ENCODE results near the gene FXR2.
A peak's percentile ranks its signal among the peaks of the same experiment; 100 is the strongest.

The FXR2 gene

DNA sequence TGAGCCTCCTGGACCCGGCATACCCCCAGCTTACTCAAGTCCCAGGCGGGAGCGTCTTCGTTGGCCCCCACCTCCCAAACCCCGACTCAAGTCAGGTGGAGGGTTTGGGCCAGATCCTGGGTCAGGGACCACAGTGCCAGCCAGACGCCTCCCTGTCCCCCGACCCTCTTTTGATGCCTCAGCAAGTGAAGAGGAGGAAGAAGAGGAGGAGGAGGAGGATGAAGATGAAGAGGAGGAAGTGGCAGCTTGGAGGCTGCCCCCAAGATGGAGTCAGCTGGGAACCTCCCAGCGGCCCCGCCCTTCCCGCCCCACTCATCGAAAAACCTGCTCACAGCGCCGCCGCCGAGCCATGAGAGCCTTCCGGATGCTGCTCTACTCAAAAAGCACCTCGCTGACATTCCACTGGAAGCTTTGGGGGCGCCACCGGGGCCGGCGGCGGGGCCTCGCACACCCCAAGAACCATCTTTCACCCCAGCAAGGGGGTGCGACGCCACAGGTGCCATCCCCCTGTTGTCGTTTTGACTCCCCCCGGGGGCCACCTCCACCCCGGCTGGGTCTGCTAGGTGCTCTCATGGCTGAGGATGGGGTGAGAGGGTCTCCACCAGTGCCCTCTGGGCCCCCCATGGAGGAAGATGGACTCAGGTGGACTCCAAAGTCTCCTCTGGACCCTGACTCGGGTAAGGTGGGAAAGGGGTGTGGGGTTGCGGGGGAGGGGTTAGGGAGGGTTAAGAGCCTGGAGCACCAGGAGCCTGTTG, 51.4 kb downstream of the FXR2 start:
- TF ChIP-seq, protein P1, sequence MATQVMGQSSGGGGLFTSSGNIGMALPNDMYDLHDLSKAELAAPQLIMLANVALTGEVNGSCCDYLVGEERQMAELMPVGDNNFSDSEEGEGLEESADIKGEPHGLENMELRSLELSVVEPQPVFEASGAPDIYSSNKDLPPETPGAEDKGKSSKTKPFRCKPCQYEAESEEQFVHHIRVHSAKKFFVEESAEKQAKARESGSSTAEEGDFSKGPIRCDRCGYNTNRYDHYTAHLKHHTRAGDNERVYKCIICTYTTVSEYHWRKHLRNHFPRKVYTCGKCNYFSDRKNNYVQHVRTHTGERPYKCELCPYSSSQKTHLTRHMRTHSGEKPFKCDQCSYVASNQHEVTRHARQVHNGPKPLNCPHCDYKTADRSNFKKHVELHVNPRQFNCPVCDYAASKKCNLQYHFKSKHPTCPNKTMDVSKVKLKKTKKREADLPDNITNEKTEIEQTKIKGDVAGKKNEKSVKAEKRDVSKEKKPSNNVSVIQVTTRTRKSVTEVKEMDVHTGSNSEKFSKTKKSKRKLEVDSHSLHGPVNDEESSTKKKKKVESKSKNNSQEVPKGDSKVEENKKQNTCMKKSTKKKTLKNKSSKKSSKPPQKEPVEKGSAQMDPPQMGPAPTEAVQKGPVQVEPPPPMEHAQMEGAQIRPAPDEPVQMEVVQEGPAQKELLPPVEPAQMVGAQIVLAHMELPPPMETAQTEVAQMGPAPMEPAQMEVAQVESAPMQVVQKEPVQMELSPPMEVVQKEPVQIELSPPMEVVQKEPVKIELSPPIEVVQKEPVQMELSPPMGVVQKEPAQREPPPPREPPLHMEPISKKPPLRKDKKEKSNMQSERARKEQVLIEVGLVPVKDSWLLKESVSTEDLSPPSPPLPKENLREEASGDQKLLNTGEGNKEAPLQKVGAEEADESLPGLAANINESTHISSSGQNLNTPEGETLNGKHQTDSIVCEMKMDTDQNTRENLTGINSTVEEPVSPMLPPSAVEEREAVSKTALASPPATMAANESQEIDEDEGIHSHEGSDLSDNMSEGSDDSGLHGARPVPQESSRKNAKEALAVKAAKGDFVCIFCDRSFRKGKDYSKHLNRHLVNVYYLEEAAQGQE (IDR thresholded peaks at IDR 0.05; ENCODE audit: insufficient read depth in 1 of 2, low read depth in 2 of 2, low read length in 2 of 2): no peak
- TF ChIP-seq FOXP2 (optimal IDR thresholded peaks at IDR 0.05; ENCODE audit: borderline replicate concordance, extremely low read depth, extremely low read length, insufficient read depth) (no peak), TAF1 (IDR thresholded peaks at IDR 0.05; ENCODE audit: borderline replicate concordance, insufficient read depth, low read length) (no peak), SIN3A (IDR thresholded peaks at IDR 0.05; ENCODE audit: borderline replicate concordance, insufficient read depth, low read length) (no peak), POLR2AphosphoS5 (IDR thresholded peaks at IDR 0.05; ENCODE audit: low read depth, low read length) (no peak)

DNA sequence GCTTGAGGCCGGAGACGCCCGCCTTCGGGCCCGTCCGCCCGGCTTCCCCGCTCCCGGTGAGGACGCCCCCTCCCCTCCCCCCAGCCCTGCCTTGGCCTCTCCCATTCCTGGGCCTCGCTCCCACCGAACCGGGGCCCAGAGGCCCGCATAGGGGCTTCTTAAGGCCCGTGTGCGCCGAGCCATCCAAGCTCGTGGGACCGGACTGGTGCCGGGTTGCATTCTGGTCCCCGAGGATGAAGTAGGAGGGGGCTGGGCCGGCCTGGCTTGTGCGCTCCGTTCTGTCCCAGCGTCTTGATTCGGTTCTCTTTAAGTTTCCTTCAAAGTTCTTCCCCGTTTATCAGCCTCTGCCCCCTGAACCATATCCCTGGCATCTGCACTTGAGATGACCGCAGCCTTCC, 52.5 kb downstream of the FXR2 start:
- TF ChIP-seq FOXP2 (optimal IDR thresholded peaks at IDR 0.05; ENCODE audit: borderline replicate concordance, extremely low read depth, extremely low read length, insufficient read depth) (no peak), SIN3A (IDR thresholded peaks at IDR 0.05; ENCODE audit: borderline replicate concordance, insufficient read depth, low read length) (no peak), POLR2AphosphoS5 (IDR thresholded peaks at IDR 0.05; ENCODE audit: low read depth, low read length) (no peak), TAF1 (IDR thresholded peaks at IDR 0.05; ENCODE audit: borderline replicate concordance, insufficient read depth, low read length) (no peak)
- TF ChIP-seq, protein P1 (IDR thresholded peaks at IDR 0.05; ENCODE audit: insufficient read depth in 1 of 2, low read depth in 2 of 2, low read length in 2 of 2): no peak

DNA sequence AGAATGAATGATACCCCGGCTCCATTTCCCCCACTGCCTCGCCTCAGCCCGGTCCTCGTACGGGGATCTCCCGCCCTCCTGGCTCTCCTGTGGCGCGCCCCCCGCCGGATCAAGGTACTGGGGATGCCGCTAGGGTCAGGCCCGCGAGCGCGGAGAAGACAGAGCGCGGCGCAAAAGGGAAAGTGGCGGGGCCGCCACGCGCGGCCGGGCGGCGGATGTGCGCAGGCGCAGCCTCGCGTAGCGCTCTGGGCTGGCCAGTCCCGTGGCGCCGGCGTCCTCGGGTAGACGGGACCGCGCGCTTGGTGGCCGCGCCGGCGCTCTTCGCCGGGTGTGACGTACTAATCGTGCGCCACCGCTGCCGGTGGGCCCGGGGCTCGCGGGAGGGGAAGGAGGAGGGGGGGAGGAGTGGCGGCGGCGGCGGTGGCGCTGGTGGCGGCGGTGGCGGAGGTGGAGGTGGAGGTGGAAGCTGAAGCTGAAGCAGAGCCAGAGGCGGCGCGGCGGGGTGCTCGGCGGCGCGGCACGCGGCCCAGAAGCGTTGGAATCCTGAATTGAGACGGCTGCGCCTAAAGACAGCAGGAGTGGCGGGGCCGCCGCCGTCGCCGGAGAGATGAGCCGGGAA, 53.0 kb downstream of the FXR2 start, which contains the start of gene SENP3:
Gene SENP3 (plus strand): TSS at position 331 of the 619 bp plus-strand sequence. CDS start 1,158 bp downstream, outside the sequence.
- TF ChIP-seq POLR2AphosphoS5 (IDR thresholded peaks at IDR 0.05; ENCODE audit: low read depth, low read length) (peak; percentile 45; the same call in 1 of the 2 replicates), TAF1 (IDR thresholded peaks at IDR 0.05; ENCODE audit: borderline replicate concordance, insufficient read depth, low read length) (no peak), FOXP2 (optimal IDR thresholded peaks at IDR 0.05; ENCODE audit: borderline replicate concordance, extremely low read depth, extremely low read length, insufficient read depth) (peak; percentile 81)

DNA sequence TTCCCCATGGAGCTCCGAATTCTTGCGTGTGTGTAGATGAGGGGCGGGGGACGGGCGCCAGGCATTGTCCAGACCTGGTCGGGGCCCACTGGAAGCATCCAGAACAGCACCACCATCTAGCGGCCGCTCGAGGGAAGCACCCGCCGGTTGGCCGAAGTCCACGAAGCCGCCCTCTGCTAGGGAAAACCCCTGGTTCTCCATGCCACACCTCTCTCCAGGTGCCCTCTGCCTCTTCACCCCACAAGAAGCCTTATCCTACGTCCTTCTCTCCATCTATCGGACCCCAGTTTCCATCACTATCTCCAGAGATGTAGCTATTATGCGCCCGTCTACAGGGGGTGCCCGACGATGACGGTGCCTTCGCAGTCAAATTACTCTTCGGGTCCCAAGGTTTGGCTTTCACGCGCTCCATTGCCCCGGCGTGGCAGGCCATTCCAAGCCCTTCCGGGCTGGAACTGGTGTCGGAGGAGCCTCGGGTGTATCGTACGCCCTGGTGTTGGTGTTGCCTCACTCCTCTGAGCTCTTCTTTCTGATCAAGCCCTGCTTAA, 53.6 kb downstream of the FXR2 start:
- TF ChIP-seq FOXP2 (optimal IDR thresholded peaks at IDR 0.05; ENCODE audit: borderline replicate concordance, extremely low read depth, extremely low read length, insufficient read depth): peak; percentile 25
- no peak; the same call in 1 of the 2 replicates for TF ChIP-seq TAF1 (IDR thresholded peaks at IDR 0.05; ENCODE audit: borderline replicate concordance, insufficient read depth, low read length)
- 0 out of 2 replicates have a peak, but pooled peaks have one; percentile 48 for TF ChIP-seq SIN3A (IDR thresholded peaks at IDR 0.05; ENCODE audit: borderline replicate concordance, insufficient read depth, low read length)
- TF ChIP-seq, protein P1 (IDR thresholded peaks at IDR 0.05; ENCODE audit: insufficient read depth in 1 of 2, low read depth in 2 of 2, low read length in 2 of 2): no peak
- no peak for TF ChIP-seq POLR2AphosphoS5 (IDR thresholded peaks at IDR 0.05; ENCODE audit: low read depth, low read length)

DNA sequence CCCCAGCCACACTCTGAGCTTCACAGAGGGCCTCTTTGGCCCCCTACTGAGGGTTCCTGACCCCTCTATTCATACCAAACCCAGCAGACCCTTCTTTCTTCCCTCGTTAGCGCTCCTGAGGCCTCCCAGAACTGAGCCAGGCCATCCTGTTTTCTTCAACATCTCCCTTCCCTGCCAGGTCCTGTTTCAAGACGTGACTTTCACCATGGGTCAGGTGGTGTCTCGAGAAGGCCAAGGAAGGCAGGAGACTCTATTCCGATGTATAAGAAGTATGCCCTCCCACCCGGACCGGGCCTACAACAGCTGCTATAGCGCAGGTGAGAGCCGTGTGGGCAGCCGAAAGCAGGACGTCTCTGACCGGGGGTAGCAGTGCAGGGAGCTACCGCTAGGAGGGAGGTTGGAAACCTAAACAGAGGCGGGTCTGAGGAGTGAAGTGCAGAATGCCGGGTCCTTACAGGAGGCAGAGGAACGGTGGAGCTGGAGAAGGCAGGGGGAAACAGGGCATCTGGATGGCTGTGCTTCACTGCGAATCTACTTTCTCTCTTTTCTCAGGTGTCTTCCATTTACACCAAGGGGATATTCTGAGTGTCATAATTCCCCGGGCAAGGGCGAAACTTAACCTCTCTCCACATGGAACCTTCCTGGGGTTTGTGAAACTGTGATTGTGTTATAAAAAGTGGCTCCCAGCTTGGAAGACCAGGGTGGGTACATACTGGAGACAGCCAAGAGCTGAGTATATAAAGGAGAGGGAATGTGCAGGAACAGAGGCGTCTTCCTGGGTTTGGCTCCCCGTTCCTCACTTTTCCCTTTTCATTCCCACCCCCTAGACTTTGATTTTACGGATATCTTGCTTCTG, 54.3 kb downstream of the FXR2 start:
- TF ChIP-seq POLR2AphosphoS5 (IDR thresholded peaks at IDR 0.05; ENCODE audit: low read depth, low read length) (0 out of 2 replicates have a peak, but pooled peaks have one; percentile 7), TAF1 (IDR thresholded peaks at IDR 0.05; ENCODE audit: borderline replicate concordance, insufficient read depth, low read length) (no peak)
